Measurements from ENCODE around the gene PRR22. TPM values are rescaled to one million over a fixed set of nuclear protein-coding genes. Genes with fewer than 3 reads are reported as not detected.
A peak's percentile ranks its signal among the peaks of the same experiment; 100 is the strongest.
"Not testable (repeated sequence)": the region's sequence is repeated elsewhere in the genome, so short reads cannot be mapped to it uniquely, and the experiment has no call there.

The PRR22 gene
- total RNA-seq, 1 donor, result under 0.01 TPM

DNA sequence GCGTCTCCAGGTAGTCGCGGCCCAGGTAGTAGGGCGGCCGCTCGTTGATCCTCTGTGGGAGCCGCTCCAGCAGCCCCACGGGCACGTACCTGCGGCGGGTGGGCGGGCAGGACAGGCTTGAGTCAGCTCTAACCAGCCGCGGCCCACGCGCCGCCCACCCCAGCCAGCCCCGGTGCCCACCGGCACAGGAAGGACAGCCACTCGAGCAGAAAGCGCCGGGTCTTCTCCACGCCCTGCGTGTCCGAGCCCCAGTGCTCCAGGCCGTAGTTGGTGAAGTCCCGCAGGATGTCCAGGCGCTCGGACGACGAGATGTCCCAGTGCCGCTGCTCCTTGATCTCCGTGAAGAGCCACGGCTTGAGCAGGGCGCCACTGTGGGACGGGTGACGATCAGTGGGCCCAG lies 877 bp upstream of the PRR22 start:
- no peak overlapping the region for H3K4me3 ChIP-seq (ENCODE audit: low read depth, low read length)
- TF ChIP-seq, protein P1, sequence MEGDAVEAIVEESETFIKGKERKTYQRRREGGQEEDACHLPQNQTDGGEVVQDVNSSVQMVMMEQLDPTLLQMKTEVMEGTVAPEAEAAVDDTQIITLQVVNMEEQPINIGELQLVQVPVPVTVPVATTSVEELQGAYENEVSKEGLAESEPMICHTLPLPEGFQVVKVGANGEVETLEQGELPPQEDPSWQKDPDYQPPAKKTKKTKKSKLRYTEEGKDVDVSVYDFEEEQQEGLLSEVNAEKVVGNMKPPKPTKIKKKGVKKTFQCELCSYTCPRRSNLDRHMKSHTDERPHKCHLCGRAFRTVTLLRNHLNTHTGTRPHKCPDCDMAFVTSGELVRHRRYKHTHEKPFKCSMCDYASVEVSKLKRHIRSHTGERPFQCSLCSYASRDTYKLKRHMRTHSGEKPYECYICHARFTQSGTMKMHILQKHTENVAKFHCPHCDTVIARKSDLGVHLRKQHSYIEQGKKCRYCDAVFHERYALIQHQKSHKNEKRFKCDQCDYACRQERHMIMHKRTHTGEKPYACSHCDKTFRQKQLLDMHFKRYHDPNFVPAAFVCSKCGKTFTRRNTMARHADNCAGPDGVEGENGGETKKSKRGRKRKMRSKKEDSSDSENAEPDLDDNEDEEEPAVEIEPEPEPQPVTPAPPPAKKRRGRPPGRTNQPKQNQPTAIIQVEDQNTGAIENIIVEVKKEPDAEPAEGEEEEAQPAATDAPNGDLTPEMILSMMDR (IDR thresholded peaks at IDR 0.05; ENCODE audit: insufficient read depth, low read depth, low read length), result no peak
- DNase-seq (ENCODE audit: low read depth), result no peak

DNA sequence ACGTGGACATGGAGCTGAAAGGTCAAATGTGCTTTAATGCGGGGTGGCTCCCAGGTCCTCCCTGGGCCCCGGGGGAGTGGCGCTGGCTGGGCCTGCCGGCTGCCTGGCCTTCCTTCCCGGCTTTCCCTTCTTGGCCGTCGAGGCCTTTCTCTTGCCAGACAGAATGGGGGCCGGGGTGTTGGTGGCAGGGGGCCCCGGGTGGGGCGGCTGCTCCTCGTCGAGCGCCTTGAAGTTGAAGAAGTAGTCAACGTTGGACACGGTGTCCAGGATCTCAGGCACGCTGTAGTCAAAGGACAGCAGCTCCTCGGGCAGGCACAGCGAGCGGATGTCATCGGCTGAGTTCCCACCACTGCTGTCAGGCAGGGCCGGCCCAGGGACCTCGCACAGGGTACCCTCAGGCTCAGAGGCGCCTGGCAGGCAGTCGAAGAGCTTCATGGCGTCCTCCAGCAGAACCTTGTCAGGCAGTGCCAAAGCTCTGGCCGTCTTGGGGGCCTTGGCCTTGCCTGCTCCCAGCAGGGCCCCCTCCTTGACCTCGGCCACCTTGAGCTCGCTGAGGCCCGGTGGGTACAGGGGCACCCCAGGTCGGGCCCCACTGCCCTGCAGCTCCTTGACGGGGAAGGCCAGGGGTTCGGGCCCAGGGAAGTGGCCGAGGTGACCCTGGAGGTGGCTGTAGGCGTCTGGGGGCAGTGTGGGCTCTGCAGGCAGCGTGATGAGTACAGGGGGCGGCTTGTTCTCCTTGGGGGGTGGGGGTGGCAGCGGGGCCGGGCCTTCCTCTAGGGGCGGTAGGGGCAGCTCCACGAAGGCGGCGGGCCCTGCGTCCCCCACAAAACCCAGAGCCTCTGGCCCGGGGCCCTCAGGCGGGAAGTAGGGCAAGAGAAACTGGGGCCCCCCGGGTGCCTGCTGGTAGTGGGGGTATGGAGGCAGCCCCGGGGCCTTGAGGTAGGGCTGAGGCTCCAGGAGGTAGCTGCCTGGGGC lies 1.3 kb downstream of the PRR22 start:
- no peak for DNase-seq (ENCODE audit: low read depth)
- TF ChIP-seq, protein P1 (IDR thresholded peaks at IDR 0.05; ENCODE audit: insufficient read depth, low read depth, low read length), result no peak
- H3K4me3 ChIP-seq (ENCODE audit: low read depth, low read length), result no peak overlapping the region

DNA sequence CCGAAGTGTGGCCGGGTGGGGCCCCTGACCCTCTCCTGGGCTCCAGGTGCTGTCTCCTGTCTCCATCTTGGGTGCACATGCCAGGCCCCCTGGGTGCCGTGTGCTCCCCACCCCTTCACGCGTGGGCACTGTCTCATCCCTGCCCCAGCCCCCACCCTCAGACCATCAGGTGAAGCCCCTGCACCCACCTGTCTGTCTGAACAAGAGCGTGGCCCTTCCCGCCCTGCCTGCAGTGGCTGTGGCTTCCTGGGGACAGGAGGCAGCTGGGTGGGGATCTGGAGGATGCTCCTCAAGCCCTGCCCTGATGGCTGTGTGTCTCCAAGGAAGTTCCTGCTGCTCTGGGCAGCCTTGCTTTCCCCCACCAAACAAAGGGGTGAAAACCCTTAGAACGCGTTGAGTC lies 2.2 kb downstream of the PRR22 start:
- no peak for DNase-seq (ENCODE audit: low read depth)
- TF ChIP-seq, protein P1 (IDR thresholded peaks at IDR 0.05; ENCODE audit: insufficient read depth, low read depth, low read length), result no peak
- no peak overlapping the region for H3K4me3 ChIP-seq (ENCODE audit: low read depth, low read length)

DNA sequence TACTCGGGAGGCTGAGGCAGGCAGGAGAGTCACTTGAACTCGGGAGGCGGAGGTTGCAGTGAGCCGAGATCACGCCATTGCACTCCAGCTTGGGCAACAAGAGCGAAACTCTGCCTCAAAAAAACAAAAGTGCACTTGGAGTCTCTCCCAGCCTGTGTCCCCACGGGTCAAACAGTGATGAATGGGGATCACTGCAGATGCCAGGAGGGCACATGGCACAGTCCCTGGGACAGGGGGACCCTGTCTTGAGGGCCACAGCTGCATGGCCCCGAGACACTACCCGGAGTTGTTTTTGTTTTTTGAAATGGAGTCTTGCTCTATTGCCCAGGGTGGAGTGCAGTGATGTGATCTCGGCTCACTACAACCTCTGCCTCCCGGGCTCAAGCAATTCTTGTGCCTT lies 3.6 kb downstream of the PRR22 start:
- DNase-seq (ENCODE audit: low read depth); H3K4me3 ChIP-seq (ENCODE audit: low read depth, low read length): not testable (repeated sequence)

DNA sequence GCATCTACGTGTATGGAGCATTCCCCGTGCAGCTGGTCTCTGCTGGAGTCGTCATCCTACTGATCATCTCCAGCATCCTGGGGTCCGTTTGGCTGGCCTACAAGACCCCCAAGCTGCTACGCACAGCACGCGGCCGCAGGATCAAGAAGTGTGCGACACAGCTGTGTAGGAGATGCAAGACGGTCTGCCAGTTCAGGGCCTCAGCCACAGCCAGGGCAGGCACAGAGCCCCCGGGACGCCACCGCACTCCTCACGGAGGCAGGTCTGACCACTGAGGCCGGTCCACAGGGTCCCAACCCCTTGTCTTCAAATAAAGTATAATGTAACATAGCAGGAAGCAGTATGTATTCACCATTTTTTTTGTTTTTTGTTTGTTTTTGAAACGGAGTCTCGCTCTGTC lies 6.1 kb downstream of the PRR22 start:
- no peak for DNase-seq (ENCODE audit: low read depth)
- TF ChIP-seq, protein P1 (IDR thresholded peaks at IDR 0.05; ENCODE audit: insufficient read depth, low read depth, low read length), result no peak
- no peak overlapping the region for H3K4me3 ChIP-seq (ENCODE audit: low read depth, low read length)

DNA sequence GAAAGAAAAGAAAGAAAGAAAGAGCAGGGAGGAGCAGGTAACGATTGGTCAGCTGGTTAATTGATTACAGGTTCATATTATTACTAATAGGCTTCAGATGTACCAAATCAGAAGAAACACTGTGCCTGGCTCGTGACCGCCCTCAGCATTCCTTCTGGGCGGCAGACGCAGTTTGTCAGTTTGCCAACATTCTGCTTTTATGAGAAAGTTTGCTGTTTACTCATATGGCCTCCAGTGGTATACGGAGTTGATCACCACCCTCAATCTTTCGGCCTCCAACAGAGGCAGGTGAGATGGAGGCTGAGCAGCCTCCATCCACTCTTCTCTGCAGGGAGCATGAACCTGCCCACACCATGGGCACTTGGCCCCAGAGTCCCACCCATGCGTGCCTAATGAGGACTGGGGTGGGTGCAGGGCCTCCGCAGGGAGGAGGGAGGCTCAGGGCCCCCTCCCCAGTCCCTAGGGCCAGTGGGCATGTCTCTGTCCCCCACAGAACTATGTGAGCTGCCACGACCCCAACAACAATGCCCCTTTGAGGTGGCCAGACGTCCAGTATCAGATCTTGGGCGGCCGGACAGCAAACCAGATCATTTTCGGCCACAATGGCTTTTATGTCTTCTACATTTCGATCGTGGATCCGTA lies 8.8 kb downstream of the PRR22 start:
- H3K4me3 ChIP-seq (ENCODE audit: low read depth, low read length), result no peak overlapping the region
- TF ChIP-seq, protein P1 (IDR thresholded peaks at IDR 0.05; ENCODE audit: insufficient read depth, low read depth, low read length), result no peak
- peak; percentile 67 for DNase-seq (ENCODE audit: low read depth)

DNA sequence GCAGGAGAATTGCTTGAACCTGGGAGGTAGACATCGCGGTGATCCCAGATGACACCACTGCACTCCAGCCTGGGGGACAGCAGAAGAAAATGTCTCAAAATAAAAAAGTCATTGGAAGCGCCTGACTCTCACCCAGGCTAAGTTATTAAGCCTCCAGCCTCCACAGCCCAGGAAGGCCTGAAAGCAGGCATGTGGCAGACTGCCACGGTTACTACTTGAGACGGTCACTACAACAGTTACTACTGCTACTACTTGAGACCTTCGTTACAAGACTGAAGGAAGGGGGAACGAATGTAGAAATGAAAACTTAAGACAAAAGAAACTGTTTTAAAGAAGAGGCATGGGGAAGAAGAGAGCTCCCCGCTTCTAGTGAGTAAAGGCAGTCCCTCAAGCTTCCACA lies 9.6 kb downstream of the PRR22 start:
- TF ChIP-seq, protein P1 (IDR thresholded peaks at IDR 0.05; ENCODE audit: insufficient read depth, low read depth, low read length), result no peak
- no peak for DNase-seq (ENCODE audit: low read depth)
- no peak overlapping the region for H3K4me3 ChIP-seq (ENCODE audit: low read depth, low read length)
